ENCODE results near the gene PINLYP. TPM values are rescaled to one million over a fixed set of nuclear protein-coding genes. Genes with fewer than 3 reads are reported as not detected.

The PINLYP gene
- total RNA-seq, 1 donor from 2014 or later = 23.1 TPM

DNA sequence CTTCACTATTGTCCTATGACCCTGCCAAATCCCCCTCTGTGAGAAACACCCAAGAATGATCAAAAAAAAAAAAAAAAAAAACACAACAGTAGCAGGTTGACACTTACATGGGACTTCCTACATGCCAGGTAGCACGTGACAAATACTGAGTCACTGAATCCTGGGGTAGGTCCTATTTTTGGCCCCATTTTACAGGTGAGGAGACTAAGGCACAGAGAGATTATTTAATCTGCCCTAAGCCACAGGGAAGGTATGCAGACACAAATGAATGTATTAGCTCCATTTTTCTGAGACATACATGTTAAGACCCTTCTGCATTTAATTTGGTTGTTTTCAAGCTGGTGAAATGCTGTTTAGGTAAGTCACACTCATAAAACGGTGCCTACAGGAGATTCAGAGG is 26.9 kb upstream of the PINLYP start:
- DNase-seq = no peak

DNA sequence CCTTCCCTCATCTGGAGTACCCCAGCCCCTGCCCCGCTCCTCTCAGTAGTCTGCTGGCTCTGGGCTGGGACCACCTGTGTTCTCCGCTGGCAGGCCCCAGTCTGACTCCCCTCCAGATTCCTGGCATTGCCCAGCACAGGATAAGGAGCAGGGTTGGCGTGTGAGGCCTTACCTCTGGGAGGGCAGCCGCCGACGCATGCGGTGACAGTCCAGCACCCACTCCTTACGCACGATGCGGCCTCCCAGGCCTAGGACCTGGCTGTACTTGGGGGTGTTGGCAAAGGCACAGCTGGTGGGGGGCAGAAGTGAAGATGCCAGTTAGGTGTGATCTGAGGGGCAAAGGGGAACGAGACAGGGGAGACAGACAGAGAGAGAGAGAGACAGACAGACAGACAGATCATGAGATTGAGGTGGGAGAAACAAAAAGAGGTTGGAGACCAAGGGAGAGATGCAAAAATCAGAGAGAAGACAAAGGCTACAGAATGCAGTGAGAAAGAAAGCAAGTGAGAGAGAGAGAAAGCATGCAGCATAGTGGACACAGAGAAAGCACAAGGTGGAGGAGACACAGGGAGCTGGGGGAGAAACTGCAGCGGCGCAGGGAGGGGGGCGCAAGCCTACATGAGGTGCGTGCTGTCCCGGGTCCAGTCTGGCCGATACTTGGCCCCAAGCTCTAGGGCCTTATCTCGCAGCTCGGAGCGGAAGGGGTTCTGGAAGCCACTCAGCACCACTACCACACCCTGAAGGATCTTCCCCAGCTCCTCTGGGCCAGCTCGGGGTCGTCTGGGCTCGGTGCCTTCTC is 24.0 kb upstream of the PINLYP start:
- no peak for DNase-seq

GRCh38 chr19:43552198-43552450 is 23.5 kb upstream of the PINLYP start:
- no peak for DNase-seq

DNA sequence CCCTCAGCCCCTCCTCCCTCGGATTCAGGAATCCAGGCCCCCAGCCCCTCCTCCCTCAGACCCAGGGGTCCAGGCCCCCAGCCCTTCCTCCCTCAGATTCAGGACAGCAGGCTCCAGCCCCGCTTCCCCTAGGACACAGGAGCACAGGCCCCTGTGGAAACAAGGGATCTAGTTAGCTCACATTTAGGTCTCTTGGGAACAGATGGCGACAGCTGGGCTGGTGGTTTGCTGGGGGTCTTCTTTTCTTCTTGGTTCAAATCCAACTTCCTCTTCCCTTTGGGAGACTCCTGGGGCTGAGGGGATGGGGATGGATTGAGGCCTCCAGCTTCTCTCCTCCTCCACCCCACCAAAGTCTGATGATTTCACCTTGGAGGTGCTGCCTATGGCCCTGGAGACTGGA is 23.0 kb upstream of the PINLYP start:
- DNase-seq = no peak

DNA sequence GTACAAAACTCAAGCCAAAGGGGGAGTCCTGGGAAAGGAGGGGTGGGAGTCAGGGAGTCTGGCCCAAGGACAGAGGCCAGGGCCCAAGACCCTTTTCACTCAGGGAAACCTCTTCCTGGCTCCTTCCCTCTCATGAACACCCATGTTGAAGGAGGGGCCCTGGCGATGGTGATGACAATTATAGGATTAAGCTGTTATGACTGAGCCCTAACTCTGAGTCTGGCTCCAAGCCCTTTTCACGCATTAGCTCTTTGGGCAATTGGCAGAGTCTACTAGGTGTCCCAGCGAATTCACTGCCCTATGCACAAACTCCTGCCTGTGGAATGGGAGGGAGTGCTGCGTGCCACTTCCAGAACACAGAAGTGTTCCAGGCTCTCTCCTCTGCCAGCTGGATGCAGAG is 21.9 kb upstream of the PINLYP start:
- no peak for DNase-seq

- DNase-seq = no peak
Measured at GRCh38 chr19:43554317-43554895, 21.2 kb upstream of the PINLYP start.

DNA sequence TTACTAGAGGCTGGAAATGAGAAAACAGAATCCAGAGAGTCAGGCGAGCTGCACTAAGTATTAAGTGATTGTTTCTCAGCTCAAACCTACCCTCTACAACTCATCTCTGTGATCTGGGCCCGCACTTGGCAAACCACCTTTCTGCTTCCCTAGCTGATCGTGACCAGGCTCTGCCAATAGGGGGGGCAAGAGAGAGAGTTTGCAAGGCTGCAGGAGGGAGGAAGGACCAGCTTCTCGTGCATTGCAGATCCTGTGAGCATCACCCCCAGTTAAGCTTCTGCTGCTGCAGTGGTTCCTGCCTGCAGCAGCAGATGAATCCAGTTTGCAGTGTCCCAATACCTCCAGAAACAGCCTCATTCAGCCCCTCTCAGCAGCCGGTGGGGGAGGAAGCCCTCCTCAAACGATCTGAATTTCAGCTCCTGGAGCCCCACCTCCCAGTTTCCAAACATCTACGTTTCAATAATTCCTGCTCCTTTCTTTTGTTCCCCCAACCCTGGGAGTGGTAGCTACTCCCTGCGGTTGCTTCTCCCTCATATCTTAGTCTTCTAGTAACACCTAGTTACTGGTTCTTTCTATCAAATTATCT is 20.3 kb upstream of the PINLYP start:
- peak; percentile 20 for DNase-seq

GRCh38 chr19:43560687-43561086 is 14.9 kb upstream of the PINLYP start:
- no peak for DNase-seq

- no peak for DNase-seq
Measured at GRCh38 chr19:43561139-43561970, 14.2 kb upstream of the PINLYP start.

GRCh38 chr19:43562226-43562697 is 13.3 kb upstream of the PINLYP start:
- no peak for DNase-seq

GRCh38 chr19:43562698-43563241 is 12.8 kb upstream of the PINLYP start:
- DNase-seq = no peak

DNA sequence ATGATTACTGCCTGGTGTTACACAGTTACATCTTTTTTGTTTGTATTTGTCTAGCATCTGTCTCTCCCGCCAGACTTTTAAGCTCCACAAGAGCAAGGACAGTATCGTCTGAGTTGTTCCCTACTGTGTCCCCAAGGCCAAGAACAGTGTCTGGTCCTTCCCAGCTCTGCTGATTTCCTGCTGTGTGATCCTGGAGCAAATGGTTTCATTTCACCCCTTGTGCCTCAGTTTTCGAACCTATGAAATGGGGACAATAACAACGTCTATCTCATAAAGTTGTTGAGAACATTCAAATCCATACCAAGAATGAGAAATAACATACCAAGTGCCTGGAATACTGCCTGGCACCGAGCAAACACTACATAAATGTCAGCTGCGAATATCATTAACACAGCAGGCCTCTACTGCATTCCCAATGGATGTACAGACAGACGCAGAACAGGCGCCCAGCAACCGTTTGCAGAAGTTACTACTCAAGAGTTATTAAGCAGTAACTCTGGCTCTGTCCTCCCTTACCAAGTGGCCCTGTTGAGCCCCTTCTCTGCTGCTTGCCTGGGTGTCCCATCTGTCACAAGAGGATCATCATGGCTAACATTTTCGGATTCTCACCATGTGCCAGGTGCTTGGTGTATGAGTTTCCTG is 11.7 kb upstream of the PINLYP start:
- DNase-seq = no peak

- no peak for DNase-seq
Measured at GRCh38 chr19:43564800-43565199, 10.8 kb upstream of the PINLYP start.

- DNase-seq = no peak
Measured at GRCh38 chr19:43569657-43570056, 5.9 kb upstream of the PINLYP start.

GRCh38 chr19:43570174-43570791 is 5.3 kb upstream of the PINLYP start:
- DNase-seq = no peak

DNA sequence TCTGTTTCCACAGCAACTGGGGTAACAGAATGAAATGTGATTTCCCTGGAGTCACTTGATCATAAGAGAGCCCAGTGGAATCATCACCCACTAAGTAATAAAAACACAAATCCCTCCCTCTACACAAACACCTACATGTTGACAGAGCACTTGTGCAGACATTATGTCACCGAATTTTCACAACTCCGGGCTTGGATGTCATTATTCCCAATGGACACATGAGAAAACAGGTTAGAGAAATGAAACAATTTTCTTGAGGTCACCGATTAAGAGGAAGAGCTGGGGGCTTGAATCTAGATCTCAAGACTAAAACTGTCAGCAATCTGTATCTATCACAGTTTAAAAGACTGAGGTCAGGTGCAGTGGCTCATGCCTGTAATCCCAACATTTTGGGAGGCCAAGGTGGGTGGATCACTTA is 3.4 kb upstream of the PINLYP start:
- DNase-seq = no peak

DNA sequence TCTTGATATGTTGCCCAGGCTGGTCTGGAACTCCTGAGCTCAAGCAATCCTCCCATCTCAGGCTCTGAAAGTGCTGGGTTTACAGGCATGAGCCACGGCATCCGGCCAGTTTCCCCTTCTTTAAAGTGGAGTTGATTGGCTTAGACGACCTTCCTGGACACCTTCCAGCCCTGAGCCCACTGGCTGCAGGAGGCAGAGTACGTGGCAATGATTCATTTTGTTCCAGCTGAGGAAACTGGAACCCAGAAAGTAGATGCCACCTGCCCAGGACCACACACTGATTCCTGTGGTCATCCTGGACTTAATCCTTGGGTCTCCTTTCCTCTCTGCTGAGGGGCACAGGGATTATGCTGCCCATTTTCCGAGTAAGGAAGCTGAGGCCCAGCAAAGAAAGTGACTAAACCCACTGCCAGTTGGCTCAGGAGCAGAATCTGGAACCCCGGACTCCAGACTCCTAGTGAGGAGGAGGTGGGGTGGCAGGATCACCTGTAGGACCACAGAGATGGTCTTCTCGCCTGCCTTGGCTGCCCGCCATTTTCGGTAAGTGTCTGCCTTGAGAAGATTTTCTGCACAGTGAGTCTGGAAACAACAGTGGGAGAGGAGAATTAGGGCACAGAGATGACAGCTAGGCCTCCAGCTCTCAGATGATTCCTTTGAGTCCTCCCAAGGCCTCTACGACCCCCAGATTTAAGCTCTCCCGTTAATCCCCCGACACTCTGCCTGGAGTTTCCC is 1.0 kb upstream of the PINLYP start:
- DNase-seq = no peak

GRCh38 chr19:43575955-43576878 is 616 bp downstream of the PINLYP start:
- DNase-seq = no peak

DNA sequence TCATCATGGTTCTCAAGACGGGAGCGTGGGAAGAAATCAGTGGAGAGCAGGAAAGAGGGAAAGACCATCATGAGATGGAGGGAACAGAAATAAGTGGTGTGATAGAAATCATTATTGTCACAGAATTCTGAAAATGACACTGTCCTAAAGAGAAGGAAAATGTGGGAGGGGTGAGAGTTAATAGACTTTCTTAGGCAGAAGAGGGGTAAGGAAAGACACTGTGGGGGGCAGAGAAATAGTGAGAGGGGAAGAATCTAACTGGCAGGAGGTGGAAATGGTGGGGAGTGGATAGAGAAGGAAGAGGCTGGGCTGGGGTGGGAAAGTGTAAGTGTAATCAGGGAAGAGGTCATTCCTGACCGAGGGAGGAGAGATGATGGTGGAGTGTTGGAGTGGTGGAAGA is 3.2 kb downstream of the PINLYP start:
- no peak for DNase-seq

- no peak for DNase-seq
Measured at GRCh38 chr19:43581467-43581866, 5.9 kb downstream of the PINLYP start.

All from skin of body (tissue), 2 donors.